HepG2 (cell line): ENCODE measurements around the gene EOMES. TPM values are rescaled to one million over a fixed set of nuclear protein-coding genes. Genes with fewer than 3 reads are reported as not detected.

Source experiments
- BATF2 ChIP-seq: sonication (generic); formaldehyde crosslinking; IDR thresholded peaks from 2 replicates; pipeline ENCODE4 v1.8.0; 2022; ENCODE audit warnings: mild to moderate bottlenecking, missing genetic modification reagents, moderate library complexity
- HINFP ChIP-seq: sonication (generic); formaldehyde crosslinking; IDR thresholded peaks from 2 replicates; pipeline ENCODE4 v1.4.0; 2020; ENCODE audit warnings: low read depth, mild to moderate bottlenecking, missing genetic modification reagents
- JDP2 ChIP-seq: sonication (generic); formaldehyde crosslinking; IDR thresholded peaks from 2 replicates; pipeline ENCODE4 v1.8.1; 2022; ENCODE audit warnings: missing genetic modification reagents, borderline replicate concordance
- KLF12 ChIP-seq: sonication (generic); formaldehyde crosslinking; IDR thresholded peaks from 2 replicates; pipeline ENCODE4 v1.4.0; 2020; ENCODE audit warnings: missing genetic modification reagents, borderline replicate concordance
- MNT ChIP-seq: fragments of 450-650 bp; IDR thresholded peaks from 2 replicates; pipeline ENCODE4 v1.6.1; 2016
- NAIF1 ChIP-seq: sonication (generic); formaldehyde crosslinking; IDR thresholded peaks from 2 replicates; pipeline ENCODE4 v1.5.0; 2020; ENCODE audit warnings: mild to moderate bottlenecking, missing genetic modification reagents, borderline replicate concordance
- RBFOX2 ChIP-seq: fragments of 200-400 bp; formaldehyde crosslinking; IDR thresholded peaks from 2 replicates; pipeline ENCODE4 v1.6.1; 2017; ENCODE audit warnings: low read depth, mild to moderate bottlenecking, low read length
- SSRP1 ChIP-seq: IDR thresholded peaks from 2 replicates; pipeline ENCODE4 v1.6.1; 2016; ENCODE audit warnings: control low read depth
- TEF ChIP-seq: sonication (generic); formaldehyde crosslinking; IDR thresholded peaks from 2 replicates; pipeline ENCODE4 v1.5.0; 2020; ENCODE audit warnings: missing genetic modification reagents
- ZBED4 ChIP-seq: sonication (generic); formaldehyde crosslinking; IDR thresholded peaks from 2 replicates; pipeline ENCODE4 v1.4.0; 2020; ENCODE audit warnings: missing genetic modification reagents, borderline replicate concordance
- ZEB1 ChIP-seq: IDR thresholded peaks from 2 replicates; pipeline ENCODE4 v1.6.1; 2012; ENCODE audit warnings: mild to moderate bottlenecking, low read depth, inconsistent platforms; ENCODE audit not compliant: insufficient replicate concordance
- ZNF550 ChIP-seq: sonication (generic); formaldehyde crosslinking; IDR thresholded peaks from 2 replicates; pipeline ENCODE4 v1.4.0; 2020; ENCODE audit warnings: mild to moderate bottlenecking, missing genetic modification reagents, borderline replicate concordance
- ZUFSP ChIP-seq: sonication (generic); formaldehyde crosslinking; IDR thresholded peaks from 2 replicates; pipeline ENCODE4 v1.9.0; 2021; ENCODE audit warnings: missing genetic modification reagents, mild to moderate bottlenecking, borderline replicate concordance
- polyA plus RNA-seq, 8 experiments: library from polyadenylated mRNA; depleted of rRNA in 3 of 8; stranded (reverse) in 7 of 8; unstranded in 1 of 8; fragments of >200 nt; fragmentation: Illumina TruSeq in 4 of 8; extraction: Trizol in 4 of 8; gene quantifications; 2 replicates each; pipeline versions ENCODE4 v1.2.1 to v1.2.3, GENCODE V29; 2011 to 2016; ENCODE audit warnings: low read depth in 4 of 8, missing spikeins in 1 of 8, mixed read lengths in 1 of 8; ENCODE audit not compliant: insufficient read depth in 1 of 8
- total RNA-seq, 5 experiments: library from RNA; depleted of rRNA; stranded (reverse); fragments of >200 nt; fragmentation: Illumina TruSeq; extraction: Trizol; gene quantifications; 2 replicates each; pipeline ENCODE4 v1.2.3, GENCODE V29; 2016; ENCODE audit warnings: low read depth in 1 of 5

The EOMES gene
- total and polyA plus RNA-seq, 2 of the 13 experiments (the other 11 are each of a cell fraction or from before 2014, with no cell fraction given): 0.11 to 0.12 TPM

GRCh38 chr3:27723456-27723814, 1.3 kb upstream of the EOMES start (continued):
- no peak for TF ChIP-seq ZBED4
- TF ChIP-seq ZUFSP: no peak
- TF ChIP-seq TEF (CRISPR knock-in tag): no peak
- no peak for TF ChIP-seq RBFOX2
- no peak for TF ChIP-seq JDP2 (CRISPR knock-in tag)
- no peak for TF ChIP-seq BATF2 (CRISPR knock-in tag)
- TF ChIP-seq SSRP1 (CRISPR knock-in tag): no peak
- TF ChIP-seq NAIF1 (CRISPR knock-in tag): no peak
- TF ChIP-seq ZNF550 (CRISPR knock-in tag): no peak
- TF ChIP-seq HINFP (CRISPR knock-in tag): no peak
- no peak for TF ChIP-seq KLF12 (CRISPR knock-in tag)
- TF ChIP-seq MNT: no peak
- TF ChIP-seq ZEB1: no peak
- TF ChIP-seq, all 625 proteins: peak for 0
